Neural crest cell (in vitro differentiated cells): Measurements from ENCODE around the gene PMVK. TPM values are rescaled to one million over a fixed set of nuclear protein-coding genes. Genes with fewer than 3 reads are reported as not detected.

Experiments
- DNase-seq: peaks from one replicate; pipeline ENCODE4 v3.0.0; 2021; ENCODE audit warnings: low read depth, mixed read lengths, low spot score
- H3K27ac Mint-ChIP-seq: one replicate; pipeline ENCODE4 v1.8.0; 2021; ENCODE audit warnings: mild to moderate bottlenecking, mixed read lengths; ENCODE audit not compliant: unreplicated experiment
- H3K27me3 Mint-ChIP-seq: 2 replicates; pipeline ENCODE4 v1.8.0; 2021; ENCODE audit warnings: low read depth, mild to moderate bottlenecking, mixed read lengths
- H3K36me3 Mint-ChIP-seq: 2 replicates; pipeline ENCODE4 v1.8.0; 2021; ENCODE audit warnings: low read depth, mild to moderate bottlenecking, mixed read lengths
- H3K4me1 Mint-ChIP-seq: 2 replicates; pipeline ENCODE4 v1.8.0; 2021; ENCODE audit warnings: mixed read lengths
- H3K4me3 Mint-ChIP-seq: one replicate; pipeline ENCODE4 v1.8.0; 2021; ENCODE audit warnings: mild to moderate bottlenecking, mixed read lengths
- H3K9me3 Mint-ChIP-seq: 2 replicates; pipeline ENCODE4 v1.8.0; 2021; ENCODE audit warnings: mixed read lengths
- total RNA-seq: library from RNA; stranded (reverse); gene quantifications from 2 replicates; pipeline ENCODE4 v1.2.1, GENCODE V29; 2021
- TF ChIP-seq, protein P1 (sequence below): fragments of 200-600 bp; sonication (generic); conservative IDR thresholded peaks from 2 replicates; pipeline ENCODE4 v1.5.0; 2021; ENCODE audit warnings: antibody characterized with exemption, mild to moderate bottlenecking

Gene PMVK
- total RNA-seq, 1 donor from 2014 or later, result 37.0 TPM

DNA sequence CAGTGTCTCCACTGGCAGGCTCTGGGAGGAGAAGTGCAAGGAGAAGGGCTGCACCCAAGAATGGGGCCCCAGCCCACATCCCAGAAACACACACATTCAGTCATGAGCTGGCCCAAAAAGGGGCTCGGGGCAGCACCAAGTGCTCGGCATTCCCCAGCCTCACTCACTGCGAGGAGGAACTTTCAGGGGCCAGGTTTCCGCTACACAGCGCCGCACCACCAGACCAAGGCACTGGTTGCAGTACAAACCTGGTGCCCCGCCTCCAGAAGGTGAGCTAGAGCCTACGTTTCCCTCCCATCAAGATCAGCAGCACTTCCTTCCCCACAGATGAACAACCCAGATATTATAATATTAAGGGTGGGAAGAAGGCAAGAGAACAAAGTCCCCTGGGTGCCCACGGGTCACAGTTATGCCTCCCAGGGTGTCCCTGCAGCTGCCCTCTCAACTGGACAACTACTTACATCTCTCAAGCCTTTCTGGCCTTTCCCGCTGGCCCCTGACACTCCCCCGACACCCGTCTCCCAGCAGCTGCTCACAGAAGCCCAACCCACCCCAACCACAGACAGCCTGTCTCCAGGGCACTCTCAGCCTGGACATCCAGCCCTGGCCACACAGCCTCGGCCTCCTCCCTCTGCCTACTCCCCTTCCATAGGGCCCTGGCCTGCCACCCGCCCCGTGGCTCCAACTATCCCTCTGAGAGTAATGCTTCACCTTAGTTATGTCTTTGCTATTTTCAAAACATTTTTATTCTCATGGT is 15.6 kb upstream of the PMVK start:
- TF ChIP-seq, protein P1, sequence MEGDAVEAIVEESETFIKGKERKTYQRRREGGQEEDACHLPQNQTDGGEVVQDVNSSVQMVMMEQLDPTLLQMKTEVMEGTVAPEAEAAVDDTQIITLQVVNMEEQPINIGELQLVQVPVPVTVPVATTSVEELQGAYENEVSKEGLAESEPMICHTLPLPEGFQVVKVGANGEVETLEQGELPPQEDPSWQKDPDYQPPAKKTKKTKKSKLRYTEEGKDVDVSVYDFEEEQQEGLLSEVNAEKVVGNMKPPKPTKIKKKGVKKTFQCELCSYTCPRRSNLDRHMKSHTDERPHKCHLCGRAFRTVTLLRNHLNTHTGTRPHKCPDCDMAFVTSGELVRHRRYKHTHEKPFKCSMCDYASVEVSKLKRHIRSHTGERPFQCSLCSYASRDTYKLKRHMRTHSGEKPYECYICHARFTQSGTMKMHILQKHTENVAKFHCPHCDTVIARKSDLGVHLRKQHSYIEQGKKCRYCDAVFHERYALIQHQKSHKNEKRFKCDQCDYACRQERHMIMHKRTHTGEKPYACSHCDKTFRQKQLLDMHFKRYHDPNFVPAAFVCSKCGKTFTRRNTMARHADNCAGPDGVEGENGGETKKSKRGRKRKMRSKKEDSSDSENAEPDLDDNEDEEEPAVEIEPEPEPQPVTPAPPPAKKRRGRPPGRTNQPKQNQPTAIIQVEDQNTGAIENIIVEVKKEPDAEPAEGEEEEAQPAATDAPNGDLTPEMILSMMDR, result no peak
- no peaks in the 10 kb centered on the region for H3K36me3 Mint-ChIP-seq
- peaks cover 49% of the 10 kb centered on the region for H3K4me1 Mint-ChIP-seq
- peak overlapping the region; percentile 67 for H3K27ac Mint-ChIP-seq
- no peaks in the 10 kb centered on the region for H3K9me3 Mint-ChIP-seq
- no peaks in the 10 kb centered on the region for H3K27me3 Mint-ChIP-seq
- no peak for DNase-seq
- H3K4me3 Mint-ChIP-seq, result peak overlapping the region; percentile 44

GRCh38 chr1:154948079-154948478 is 11.6 kb upstream of the PMVK start:
- Mint-ChIP-seq H3K9me3 (no peaks in the 10 kb centered on the region), H3K36me3 (no peaks in the 10 kb centered on the region), H3K4me3 (no peak overlapping the region), H3K27me3 (no peaks in the 10 kb centered on the region), H3K4me1 (peaks cover 18% of the 10 kb centered on the region), H3K27ac (peak overlapping the region; percentile 19)
- DNase-seq, result no peak
- TF ChIP-seq, protein P1, result no peak

DNA sequence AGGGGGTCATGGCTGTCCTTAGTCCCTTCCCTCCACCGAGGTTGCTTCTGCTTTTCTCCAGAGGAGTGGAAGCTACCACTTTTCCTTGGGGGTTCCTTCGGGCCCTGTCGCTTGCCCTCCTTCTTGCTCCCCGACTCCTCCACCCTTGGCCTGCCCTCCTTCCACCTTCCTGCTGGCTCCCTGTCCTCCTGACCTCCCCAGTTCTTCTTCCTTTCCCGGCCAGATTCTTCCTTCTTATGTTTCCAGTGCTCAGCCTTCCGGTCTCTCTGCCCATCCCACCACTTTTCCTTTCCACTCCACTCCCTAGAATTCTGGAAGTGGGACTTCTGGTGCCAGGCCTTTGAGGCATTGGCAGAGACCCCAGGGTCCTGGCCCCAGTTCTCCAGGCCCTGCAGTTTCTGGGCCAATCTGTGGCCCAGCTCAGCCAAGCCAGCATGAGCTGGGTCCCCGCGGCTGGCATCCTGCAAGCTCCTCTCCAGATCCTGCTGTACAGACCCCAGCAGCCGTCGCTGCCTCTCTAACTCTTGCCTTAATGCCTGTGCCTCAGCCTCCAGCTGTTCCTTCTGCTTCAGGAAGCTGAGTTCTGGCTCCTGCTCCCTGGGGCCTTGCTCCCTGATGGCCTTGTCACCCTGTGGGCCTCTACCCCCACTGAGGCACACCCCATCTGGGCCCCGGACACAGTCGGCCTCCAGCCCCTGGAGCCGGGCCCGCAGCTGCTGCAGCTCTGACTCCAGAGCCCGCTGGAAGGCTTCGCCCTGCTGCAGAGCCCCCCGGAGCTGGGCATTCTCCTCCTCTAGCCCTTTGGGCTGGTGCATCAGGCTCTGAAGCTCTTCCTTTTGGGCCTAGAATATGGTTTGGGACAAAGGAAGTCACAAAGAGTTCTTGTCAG is 9.7 kb upstream of the PMVK start:
- Mint-ChIP-seq H3K4me3 (no peak overlapping the region), H3K27ac (no peak overlapping the region), H3K4me1 (peaks cover 14% of the 10 kb centered on the region), H3K36me3 (no peaks in the 10 kb centered on the region), H3K9me3 (no peaks in the 10 kb centered on the region), H3K27me3 (no peaks in the 10 kb centered on the region)
- no peak for DNase-seq
- TF ChIP-seq, protein P1, result no peak

- no peaks in the 10 kb centered on the region for H3K27me3 Mint-ChIP-seq
- H3K36me3 Mint-ChIP-seq, result no peaks in the 10 kb centered on the region
- H3K4me1 Mint-ChIP-seq, result peaks cover 22% of the 10 kb centered on the region
- peak overlapping the region; percentile 12 for H3K27ac Mint-ChIP-seq
- no peaks in the 10 kb centered on the region for H3K9me3 Mint-ChIP-seq
- DNase-seq, result no peak
- H3K4me3 Mint-ChIP-seq, result no peak overlapping the region
- TF ChIP-seq, protein P1, result no peak
These were observed 8.8 kb upstream of the PMVK start for GRCh38 chr1:154945160-154945961.

- Mint-ChIP-seq H3K36me3 (no peaks in the 10 kb centered on the region), H3K4me1 (peaks cover 26% of the 10 kb centered on the region), H3K4me3 (no peak overlapping the region), H3K27ac (peak overlapping the region; percentile 12), H3K9me3 (no peaks in the 10 kb centered on the region), H3K27me3 (no peaks in the 10 kb centered on the region)
- TF ChIP-seq, protein P1, result no peak
- no peak for DNase-seq
These were observed 8.1 kb upstream of the PMVK start for GRCh38 chr1:154944401-154945159.
